ENCODE measurements around the gene BBX.
"Not testable (repeated sequence)": the region's sequence is repeated elsewhere in the genome, so short reads cannot be mapped to it uniquely, and the experiment has no call there.

BBX gene

DNA sequence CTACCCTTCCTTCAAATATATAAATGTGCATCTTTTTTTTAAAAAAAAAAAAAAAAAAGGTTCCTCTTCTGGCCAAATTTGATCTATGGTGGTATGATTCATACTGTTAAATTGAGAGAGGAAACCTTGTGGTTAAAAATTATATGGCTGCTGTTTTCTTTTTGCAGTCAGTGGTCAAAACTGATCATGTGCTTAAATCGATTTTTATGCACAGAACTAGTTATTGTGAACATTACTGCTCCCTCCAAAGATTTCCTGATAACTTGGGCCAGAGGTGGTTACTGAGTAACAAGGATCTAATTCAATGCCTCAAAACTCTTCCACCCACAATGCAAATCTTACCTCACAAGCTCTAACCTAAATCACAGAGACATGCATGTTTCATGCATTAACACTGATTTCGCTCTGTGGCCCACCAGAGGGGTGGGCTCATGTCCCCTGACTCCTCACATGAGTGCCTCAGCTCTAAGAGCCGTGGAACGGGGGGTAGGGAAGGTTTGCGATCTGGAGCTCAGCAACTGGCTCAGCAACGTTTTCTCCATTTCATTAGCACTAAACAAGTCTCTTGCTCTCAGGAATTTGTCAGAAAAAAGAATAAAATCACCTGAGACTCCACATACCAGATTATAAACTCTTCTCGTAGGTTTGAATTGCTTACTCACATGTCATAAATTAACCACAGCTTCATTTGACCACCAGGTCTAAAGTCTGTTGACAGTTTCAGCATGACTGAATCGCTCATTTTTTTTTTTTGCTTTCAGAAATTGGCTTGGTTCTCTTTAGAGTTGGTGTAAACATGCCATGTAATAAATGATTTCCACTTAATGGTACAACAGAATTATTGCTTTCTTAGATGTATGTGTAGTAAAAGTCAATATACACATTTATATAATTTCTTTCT lies 287.7 kb downstream of the BBX start:
- FAIRE-seq: no peak

DNA sequence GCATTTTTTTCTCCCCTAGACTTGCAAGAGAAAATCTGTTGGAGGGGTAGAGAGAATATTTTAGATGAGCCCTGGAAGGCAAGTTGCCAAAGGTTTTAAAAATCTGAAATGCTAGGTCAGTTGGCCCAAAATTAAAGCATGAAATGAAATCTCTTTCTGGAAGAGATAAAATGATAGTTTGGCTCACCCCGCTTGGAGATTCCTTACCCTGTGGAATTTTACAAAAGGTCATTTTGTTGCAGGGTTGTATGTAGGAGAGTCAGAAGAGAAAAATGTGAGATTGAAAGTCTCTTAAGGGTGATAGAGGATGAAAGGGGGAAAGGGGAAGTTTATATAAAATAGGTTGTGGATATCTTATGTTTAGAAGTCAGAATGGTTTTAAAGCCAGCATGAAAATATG lies 290.3 kb downstream of the BBX start:
- FAIRE-seq: no peak

DNA sequence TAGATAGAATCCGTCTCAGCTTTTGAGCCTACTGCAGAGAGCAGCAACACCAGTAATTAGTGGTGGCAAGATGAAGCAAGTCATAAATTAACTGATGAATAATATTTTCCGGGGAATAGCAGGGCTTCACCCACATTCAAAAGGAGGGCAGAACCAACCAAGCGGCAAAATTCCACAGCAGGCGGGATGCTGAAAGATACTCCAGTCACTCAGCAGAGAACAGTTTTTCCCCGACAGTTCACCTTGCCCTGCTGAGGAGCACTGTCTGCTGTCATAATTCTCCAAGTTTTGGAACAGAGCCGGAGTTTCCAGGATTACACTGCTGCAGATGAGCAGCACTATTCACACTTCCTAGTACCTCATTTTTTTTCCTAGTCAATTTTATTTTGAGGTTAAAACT lies 293.3 kb downstream of the BBX start:
- FAIRE-seq: no peak

DNA sequence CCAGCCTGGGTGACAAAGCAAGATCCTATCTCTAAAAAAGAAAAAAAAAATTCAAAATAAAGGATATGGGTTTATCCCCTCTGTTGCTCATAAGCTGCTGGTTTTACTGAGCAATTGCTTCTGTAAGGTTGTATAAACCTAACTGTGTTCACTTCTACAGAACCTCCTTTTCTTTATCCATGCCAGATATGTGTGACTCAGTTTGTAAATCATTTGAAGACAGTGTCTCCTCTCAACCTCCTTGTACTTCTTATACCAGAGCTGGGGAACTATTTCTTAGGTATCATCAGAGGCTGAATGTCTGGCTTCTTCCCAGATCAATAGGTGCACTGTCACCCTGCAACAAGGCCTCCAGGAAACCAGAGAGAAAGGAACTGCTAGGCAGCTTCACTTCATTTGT lies 294.3 kb downstream of the BBX start:
- FAIRE-seq: no peak

- FAIRE-seq: no peak
These were observed 295.3 kb downstream of the BBX start for GRCh38 chr3:107818025-107818424.

- FAIRE-seq: no peak
These were observed 296.9 kb downstream of the BBX start for GRCh38 chr3:107819656-107820055.

GRCh38 chr3:107822308-107822707 lies 299.5 kb downstream of the BBX start:
- FAIRE-seq: no peak

- FAIRE-seq: no peak
These were observed 302.1 kb downstream of the BBX start for GRCh38 chr3:107824822-107825371.

DNA sequence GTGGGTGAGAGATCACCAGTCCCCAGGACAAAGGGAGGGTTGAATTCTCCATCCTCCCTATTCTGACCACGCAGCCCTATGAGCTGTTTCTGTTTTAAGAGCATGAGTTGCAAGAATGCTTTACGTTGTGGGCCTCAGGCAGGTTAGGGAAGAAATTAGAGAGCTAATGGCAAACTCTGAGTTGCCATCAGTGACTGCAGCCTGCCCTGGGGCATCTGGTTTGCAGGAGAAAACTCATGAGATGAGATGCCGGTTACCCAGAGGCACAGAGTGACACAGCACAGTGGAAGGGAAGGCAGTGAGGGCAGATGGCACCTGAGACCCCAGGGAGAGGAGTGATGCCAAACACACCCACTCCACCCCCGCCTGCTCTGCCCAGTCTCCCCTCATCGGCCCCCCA lies 302.8 kb downstream of the BBX start:
- FAIRE-seq: no peak

DNA sequence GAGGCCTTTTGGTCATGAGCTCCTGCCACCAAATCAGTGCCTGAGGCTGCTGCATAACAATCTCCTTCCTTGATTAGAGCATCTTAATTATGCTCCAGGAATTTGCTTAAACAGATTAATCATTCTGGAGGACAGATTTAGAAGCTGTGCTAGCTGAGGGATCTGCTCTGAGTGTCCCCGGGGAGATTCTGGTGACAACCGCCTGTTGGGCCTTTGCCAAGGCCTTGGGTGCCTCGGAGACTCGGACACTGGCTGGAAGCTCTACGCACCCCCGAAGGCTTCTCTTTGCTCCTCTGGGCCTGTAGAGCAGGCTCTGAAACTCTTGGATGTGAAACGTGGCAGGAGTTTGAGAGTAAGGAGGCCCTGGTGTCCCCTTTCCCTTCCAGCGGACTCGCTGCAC lies 304.0 kb downstream of the BBX start:
- no peak for FAIRE-seq

GRCh38 chr3:107829185-107829584 lies 306.4 kb downstream of the BBX start:
- FAIRE-seq: no peak

- no peak for FAIRE-seq
These were observed 308.8 kb downstream of the BBX start for GRCh38 chr3:107831590-107831989.

DNA sequence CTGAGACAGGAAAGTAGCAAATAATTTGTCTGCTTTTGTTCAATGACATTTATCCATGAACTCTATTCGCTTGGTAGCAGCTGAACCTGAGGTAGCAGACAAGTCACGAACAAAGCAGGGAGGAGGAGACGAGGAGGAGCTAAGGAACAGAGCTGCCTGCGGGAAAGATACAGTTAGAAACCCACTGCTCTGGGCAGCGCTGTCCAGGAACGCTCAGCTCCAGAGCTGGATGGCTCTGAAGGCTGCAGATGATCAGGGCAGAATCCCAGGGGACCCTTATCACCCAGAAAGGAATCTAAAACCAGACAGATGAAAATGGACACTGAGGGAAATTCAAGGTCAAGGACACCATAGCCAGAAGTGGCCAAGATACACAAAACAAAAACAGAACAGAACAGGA lies 310.3 kb downstream of the BBX start:
- FAIRE-seq: no peak

- no peak for FAIRE-seq
These were observed 311.1 kb downstream of the BBX start for GRCh38 chr3:107833722-107834416.

DNA sequence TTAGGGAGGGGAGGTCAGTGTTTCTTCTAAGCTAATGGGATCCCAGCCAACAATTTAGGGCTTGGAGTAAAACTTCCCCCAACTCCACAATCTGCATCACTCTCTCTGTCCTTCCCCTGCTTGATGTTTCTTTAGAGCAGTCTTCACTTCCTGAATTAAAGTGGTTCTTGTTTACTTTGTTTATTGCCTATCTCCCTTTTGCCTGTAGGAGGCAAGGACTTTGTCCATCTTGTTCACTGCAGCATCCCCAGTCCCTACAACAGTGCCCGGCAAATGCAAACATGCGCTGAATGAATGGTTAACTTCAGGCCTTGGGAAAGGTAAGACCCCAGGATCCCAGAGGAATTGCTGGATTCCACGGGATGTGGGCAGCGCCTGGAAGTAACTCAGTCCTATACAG lies 312.2 kb downstream of the BBX start:
- not testable (repeated sequence) for FAIRE-seq

GRCh38 chr3:107837895-107838612 lies 315.3 kb downstream of the BBX start:
- FAIRE-seq: no peak

DNA sequence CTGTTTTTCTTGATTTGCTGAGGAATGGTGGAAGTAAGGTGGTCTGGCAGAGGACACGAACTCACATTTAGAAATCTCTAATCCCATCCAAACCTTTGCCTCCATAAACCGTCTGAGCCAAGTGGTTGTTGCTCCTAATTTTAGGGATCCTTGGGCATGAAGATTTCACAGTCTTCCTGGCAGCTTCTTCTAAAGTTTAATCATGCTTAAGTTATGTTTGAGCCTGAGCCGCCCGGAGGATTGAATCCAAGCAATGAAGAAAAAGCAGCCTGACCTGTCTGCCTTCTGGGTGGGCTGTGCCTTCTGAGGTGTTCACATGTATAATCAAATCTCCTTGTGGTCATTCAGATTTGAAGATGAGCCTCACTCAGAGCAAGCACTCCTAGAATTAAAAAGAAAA lies 319.1 kb downstream of the BBX start:
- FAIRE-seq: no peak

DNA sequence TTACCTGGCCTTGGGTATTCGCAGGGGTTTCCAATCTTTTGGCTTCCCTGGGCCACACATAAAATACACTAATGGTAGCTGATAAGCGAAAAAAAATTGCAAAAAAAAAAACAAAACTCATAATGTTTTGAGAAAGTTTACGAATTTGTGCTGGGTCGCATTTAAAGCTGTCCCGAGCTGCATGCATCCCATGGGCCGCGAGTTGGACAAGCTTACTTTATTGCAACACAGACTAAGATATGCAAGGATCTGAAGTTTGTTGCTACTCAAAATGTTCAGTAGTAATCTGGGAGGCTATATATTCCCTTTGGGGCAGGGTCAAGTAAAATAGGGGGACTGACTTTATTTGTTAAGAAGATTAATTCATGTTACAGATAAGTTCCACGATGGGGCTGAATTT lies 320.2 kb downstream of the BBX start:
- no peak for FAIRE-seq

- FAIRE-seq: no peak
These were observed 322.9 kb downstream of the BBX start for GRCh38 chr3:107845380-107846278.

DNA sequence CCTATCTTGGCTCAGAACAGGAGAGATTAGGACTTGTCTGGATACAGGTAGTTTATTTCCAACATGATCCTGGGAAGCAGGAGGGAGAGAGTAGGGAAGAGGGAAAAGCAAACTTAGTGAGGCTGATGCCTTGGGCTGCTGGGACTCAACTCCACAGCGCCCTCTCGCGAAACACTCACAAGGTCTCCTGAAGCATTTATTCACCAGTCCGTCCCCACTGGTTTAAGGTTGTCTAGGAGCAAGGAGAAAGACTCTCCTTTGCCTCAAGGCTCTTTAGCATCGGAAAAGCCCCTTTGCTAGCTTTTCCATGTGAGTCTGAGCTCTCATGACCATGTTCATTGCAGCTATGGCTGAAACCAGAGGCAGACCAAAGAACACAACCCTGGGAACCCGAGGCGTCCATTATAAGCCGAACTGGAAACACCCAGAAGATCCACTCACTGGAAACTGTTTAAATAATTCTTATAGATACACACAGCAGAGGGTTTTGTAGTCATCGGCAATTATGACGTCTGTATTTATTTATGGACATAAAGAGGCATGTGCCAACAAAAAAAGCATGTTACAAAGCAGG lies 323.6 kb downstream of the BBX start:
- FAIRE-seq: no peak

- FAIRE-seq: no peak
These were observed 325.0 kb downstream of the BBX start for GRCh38 chr3:107847791-107848190.

DNA sequence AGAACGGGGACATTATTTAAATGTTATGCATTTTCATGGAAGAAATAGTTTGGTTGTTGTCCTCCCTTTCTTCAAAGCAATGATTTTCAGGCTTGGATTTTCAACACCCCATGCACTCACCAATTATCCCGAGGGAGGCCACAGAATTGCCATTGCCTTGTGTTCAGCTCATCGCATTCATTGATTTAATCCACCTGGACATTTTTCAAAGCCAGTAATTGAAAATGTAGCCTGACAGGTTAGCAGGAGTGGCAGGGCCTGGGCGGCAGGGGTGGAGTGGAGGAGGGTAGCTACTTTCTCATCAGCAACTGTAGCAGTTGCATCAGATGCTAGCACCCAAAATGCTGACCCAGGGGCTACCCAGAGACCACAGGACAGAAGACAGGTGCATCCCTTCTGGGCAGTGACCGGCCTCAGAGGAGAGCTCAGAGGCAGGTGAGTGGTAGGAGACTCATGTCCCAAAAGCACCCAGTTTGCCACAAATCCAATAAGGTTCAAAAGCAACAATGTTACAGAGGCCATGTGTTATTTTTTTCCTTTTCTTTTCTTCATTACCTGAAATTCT lies 325.7 kb downstream of the BBX start:
- FAIRE-seq: no peak
